ENCODE results near the gene HCAR2. TPM values are rescaled to one million over a fixed set of nuclear protein-coding genes. Genes with fewer than 3 reads are reported as not detected.
"Not testable (repeated sequence)": the region's sequence is repeated elsewhere in the genome, so short reads cannot be mapped to it uniquely, and the experiment has no call there.

HCAR2 gene
- total RNA-seq, 1 donor from 2014 or later, result not detected

- not testable (repeated sequence) for H3K27me3 Mint-ChIP-seq (ENCODE audit: unreplicated experiment); H3K36me3 Mint-ChIP-seq (ENCODE audit: unreplicated experiment); H3K27ac Mint-ChIP-seq (ENCODE audit: unreplicated experiment); H3K9me3 Mint-ChIP-seq (ENCODE audit: unreplicated experiment); DNase-seq (ENCODE audit: extremely low spot score, unreplicated experiment); H3K4me3 Mint-ChIP-seq (ENCODE audit: unreplicated experiment); H3K4me1 Mint-ChIP-seq (ENCODE audit: unreplicated experiment)
Observed at GRCh38 chr12:122703841-122704240, 684 bp upstream of the HCAR2 start.

GRCh38 chr12:122701481-122701880 is 1.7 kb downstream of the HCAR2 start:
- H3K36me3 Mint-ChIP-seq (ENCODE audit: unreplicated experiment); H3K4me1 Mint-ChIP-seq (ENCODE audit: unreplicated experiment); DNase-seq (ENCODE audit: extremely low spot score, unreplicated experiment); H3K4me3 Mint-ChIP-seq (ENCODE audit: unreplicated experiment); H3K27me3 Mint-ChIP-seq (ENCODE audit: unreplicated experiment); H3K27ac Mint-ChIP-seq (ENCODE audit: unreplicated experiment); H3K9me3 Mint-ChIP-seq (ENCODE audit: unreplicated experiment): not testable (repeated sequence)

GRCh38 chr12:122700038-122700710 is 3.0 kb downstream of the HCAR2 start:
- not testable (repeated sequence) for H3K9me3 Mint-ChIP-seq (ENCODE audit: unreplicated experiment); H3K27me3 Mint-ChIP-seq (ENCODE audit: unreplicated experiment); H3K27ac Mint-ChIP-seq (ENCODE audit: unreplicated experiment); H3K4me3 Mint-ChIP-seq (ENCODE audit: unreplicated experiment); DNase-seq (ENCODE audit: extremely low spot score, unreplicated experiment); H3K4me1 Mint-ChIP-seq (ENCODE audit: unreplicated experiment); H3K36me3 Mint-ChIP-seq (ENCODE audit: unreplicated experiment)

- not testable (repeated sequence) for H3K4me1 Mint-ChIP-seq (ENCODE audit: unreplicated experiment); H3K9me3 Mint-ChIP-seq (ENCODE audit: unreplicated experiment)
Observed at GRCh38 chr12:122696922-122697321, 6.2 kb downstream of the HCAR2 start.

GRCh38 chr12:122691566-122691965 is 11.6 kb downstream of the HCAR2 start:
- DNase-seq (ENCODE audit: extremely low spot score, unreplicated experiment), result no peak
- H3K36me3 Mint-ChIP-seq (ENCODE audit: unreplicated experiment), result no peaks in the 10 kb centered on the region
- no peaks in the 10 kb centered on the region for H3K9me3 Mint-ChIP-seq (ENCODE audit: unreplicated experiment)
- no peak overlapping the region for H3K4me3 Mint-ChIP-seq (ENCODE audit: unreplicated experiment)
- H3K4me1 Mint-ChIP-seq (ENCODE audit: unreplicated experiment), result no peaks in the 10 kb centered on the region
- H3K27me3 Mint-ChIP-seq (ENCODE audit: unreplicated experiment), result no peaks in the 10 kb centered on the region
- no peak overlapping the region for H3K27ac Mint-ChIP-seq (ENCODE audit: unreplicated experiment)
- TF ChIP-seq CTCF (IDR thresholded peaks at IDR 0.05), result no peak

More at GRCh38 chr12:122696922-122697321, 6.2 kb downstream of the HCAR2 start:
- not testable (repeated sequence) for H3K27ac Mint-ChIP-seq (ENCODE audit: unreplicated experiment); H3K36me3 Mint-ChIP-seq (ENCODE audit: unreplicated experiment); H3K4me3 Mint-ChIP-seq (ENCODE audit: unreplicated experiment); DNase-seq (ENCODE audit: extremely low spot score, unreplicated experiment); H3K27me3 Mint-ChIP-seq (ENCODE audit: unreplicated experiment)

GRCh38 chr12:122688291-122688690 is 14.9 kb downstream of the HCAR2 start:
- Mint-ChIP-seq H3K9me3 (ENCODE audit: unreplicated experiment) (no peaks in the 10 kb centered on the region), H3K4me3 (ENCODE audit: unreplicated experiment) (no peak overlapping the region), H3K27ac (ENCODE audit: unreplicated experiment) (no peak overlapping the region), H3K4me1 (ENCODE audit: unreplicated experiment) (no peaks in the 10 kb centered on the region), H3K36me3 (ENCODE audit: unreplicated experiment) (no peaks in the 10 kb centered on the region), H3K27me3 (ENCODE audit: unreplicated experiment) (no peaks in the 10 kb centered on the region)
- DNase-seq (ENCODE audit: extremely low spot score, unreplicated experiment), result no peak
- TF ChIP-seq CTCF (IDR thresholded peaks at IDR 0.05), result no peak

- no peak for TF ChIP-seq CTCF (IDR thresholded peaks at IDR 0.05)
- no peak overlapping the region for H3K4me3 Mint-ChIP-seq (ENCODE audit: unreplicated experiment)
- H3K27me3 Mint-ChIP-seq (ENCODE audit: unreplicated experiment), result no peaks in the 10 kb centered on the region
- H3K27ac Mint-ChIP-seq (ENCODE audit: unreplicated experiment), result no peak overlapping the region
- no peaks in the 10 kb centered on the region for H3K4me1 Mint-ChIP-seq (ENCODE audit: unreplicated experiment)
- no peak for DNase-seq (ENCODE audit: extremely low spot score, unreplicated experiment)
- no peaks in the 10 kb centered on the region for H3K36me3 Mint-ChIP-seq (ENCODE audit: unreplicated experiment)
- no peaks in the 10 kb centered on the region for H3K9me3 Mint-ChIP-seq (ENCODE audit: unreplicated experiment)
Observed at GRCh38 chr12:122687086-122687485, 16.1 kb downstream of the HCAR2 start.
